Midbrain (tissue), 1 donor: ENCODE data around the gene CHST15.
"Not testable (repeated sequence)": the region's sequence is repeated elsewhere in the genome, so short reads cannot be mapped to it uniquely, and the experiment has no call there.

Experiments
- DNase-seq: peaks from one replicate; lab custom pipeline; 2025; lab: John Stamatoyannopoulos, UW

Gene CHST15

DNA sequence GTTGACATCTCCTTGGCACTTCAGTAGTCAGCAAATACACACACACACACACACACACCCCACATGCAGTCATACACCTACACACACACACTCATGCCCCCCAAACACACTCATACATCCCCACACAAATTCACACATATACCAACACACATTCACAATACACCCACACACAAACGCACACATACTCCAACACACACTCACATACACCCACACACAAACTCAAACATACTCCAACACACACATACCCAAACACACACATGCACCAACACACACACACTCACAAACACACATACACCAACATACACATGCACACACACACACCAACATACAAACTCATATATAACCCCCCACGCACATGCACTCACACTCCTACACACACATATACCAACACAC, 31.4 kb upstream of the CHST15 start:
- DNase-seq = no peak

DNA sequence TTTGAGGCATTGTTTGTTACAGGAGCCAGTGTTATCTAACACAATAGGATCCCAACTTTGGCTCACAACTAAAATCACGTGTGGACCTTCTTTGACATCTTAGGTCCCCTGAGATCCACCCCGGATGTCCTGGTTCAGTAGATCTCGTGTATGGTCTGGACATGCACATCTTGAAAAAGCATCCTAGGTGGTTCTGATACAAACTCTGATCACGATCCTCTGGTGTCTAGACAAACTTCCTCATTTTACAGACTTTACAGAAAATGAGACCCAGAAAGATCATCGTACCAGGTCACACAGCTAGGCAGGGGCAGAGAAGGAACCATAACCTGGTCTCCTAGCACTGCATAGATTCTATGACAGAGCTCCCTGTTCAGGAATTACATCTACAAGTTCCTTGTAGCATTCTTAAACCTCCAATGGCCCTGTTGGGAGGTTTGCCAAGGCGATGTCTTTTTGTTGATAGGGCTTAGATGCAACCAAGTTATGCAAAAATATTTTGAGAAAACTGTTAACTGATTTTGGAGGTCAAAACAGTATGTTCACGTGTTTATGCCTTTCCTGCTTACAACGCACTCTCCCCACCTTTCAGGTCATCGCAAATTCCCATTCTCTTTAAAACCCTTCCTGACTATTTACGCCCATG, 30.8 kb upstream of the CHST15 start:
- DNase-seq = no peak

DNA sequence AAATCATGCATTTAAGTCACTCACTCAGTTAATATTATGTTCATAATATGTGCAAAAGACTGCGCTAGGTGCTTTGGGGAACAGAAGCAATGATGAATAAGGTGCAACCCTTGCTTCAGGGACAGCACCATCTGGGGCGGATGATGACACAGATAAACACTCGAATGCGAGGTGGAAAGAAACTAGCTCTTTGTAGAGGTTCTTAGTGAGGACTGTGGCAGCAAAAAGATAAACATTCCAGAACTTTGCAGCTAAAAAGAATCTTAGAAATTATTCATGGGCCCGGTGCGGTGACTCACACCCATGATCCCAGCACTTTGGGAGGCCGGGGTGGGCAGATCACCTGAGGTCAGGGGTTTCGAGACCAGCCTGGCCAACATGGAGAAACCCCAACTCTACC, 29.8 kb upstream of the CHST15 start:
- DNase-seq = no peak

DNA sequence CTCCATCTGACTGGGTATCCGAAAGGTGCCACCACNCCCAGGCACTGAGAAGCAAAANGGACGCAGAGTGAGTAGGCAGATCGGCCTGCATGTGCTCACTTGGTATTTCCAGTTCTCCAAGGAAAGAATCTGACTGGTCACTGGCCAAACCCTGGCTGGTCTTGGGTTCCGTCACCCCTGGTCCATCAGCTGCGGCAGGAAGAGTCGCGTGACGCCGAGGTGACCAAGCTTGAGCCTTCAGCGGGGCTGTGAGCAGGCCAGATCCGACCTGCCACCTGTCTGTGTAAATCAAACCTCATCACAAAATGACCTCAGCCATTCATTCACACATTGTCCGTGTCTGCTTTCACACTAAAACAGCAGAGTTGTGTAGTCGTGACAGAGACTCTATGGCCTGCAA, 28.8 kb upstream of the CHST15 start:
- no peak for DNase-seq

DNA sequence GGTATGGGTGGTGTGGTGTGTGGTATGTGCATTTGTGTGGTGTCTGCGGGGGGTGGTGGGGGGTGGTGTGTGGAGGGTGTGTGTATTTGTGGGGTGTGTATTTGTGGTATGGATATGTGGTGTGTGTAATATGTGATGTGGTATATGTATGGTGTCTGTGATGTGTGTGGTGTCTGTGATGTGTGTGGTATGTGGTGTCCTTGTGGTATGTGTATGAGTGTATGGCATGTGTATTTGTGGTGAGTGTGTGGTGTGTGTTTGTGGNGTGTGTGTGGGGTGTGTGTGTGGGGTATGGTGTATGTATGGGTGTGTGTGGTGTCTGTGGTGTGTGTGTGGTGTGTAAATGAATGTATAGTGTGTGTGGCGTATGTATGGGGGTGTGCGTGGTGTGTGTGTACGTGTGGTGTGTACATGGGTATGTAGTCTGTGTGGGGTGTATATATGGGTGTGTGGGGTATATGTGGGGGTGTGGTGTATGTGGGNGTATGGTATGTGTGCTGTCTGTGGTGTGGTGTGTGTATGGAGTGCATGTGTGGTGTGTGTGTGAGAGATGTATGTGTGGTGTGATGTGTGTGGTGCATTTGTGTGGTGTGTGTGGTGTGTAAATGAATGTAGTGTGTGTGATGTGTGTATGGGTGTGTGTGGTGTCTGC, 27.1 kb upstream of the CHST15 start:
- DNase-seq = no peak

DNA sequence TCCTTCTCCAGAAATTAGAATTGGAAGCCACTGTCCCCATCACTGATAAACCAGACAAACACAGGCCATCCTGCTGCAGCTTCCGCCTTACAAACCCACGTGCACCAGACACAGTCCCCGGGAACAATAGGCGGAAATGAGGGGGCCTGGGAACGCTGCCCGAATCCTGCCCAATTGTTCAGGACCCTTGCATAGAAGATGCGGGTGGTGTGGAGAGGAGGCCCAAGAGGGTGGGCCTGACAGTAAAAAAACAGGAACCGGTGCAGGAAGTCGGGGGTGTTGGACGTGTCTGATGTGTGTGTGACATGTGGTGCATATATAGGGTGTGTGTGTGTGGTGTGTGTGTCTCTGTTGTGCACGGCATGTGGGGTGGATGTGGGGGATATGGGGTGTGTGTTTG, 26.5 kb upstream of the CHST15 start:
- DNase-seq = no peak

DNA sequence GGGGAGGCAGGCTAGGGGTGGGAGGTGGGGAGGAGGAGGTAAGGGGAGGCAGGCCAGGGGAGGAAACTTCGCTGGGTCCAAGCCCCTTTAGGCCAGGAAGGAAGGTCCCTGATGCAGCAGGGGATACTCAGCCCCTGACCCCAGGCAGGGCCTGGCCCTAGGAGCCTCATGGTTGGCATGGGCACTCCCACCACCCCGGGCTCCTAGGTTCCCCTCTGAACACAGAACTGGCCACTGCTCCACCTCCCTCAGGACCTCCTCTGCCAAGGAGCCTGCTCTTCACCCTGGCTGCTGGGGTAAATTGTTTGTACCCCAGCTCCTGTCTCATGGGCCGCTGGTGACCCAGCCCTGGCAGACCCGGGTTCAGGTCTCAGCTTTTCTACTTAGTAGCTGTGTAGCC, 25.8 kb upstream of the CHST15 start:
- no peak for DNase-seq

DNA sequence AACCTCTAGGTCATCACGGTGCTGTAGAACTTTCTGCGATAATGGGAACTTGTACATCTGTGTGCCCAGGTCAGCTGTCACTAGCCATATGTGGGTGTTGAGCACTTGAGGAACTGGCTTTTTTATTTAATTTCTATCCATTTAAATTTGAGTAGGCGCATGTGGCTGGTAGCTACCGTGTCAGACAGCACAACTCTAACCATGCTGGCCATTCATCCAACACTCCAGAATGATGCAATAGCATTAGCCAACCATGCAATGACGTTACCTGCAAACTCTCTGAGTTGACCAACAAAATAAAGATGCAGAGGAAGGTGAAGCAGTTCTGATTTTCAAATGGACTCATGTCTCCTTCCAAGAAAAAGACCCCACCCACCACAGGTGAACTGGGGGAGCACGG, 24.4 kb upstream of the CHST15 start:
- DNase-seq = no peak

DNA sequence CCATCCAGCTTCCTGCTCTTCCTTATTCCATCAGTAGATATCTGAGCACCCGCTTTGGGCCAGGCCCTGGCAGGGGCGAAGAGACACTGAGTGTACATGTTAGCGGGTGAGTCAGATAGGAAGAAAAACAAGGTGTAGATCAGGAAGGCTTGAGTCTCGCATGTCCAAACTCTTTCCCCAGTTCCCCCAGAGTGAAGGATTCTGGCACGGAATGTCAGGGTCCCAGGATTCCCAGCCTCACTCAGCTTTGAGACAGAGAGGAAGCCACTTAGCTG, 24.1 kb upstream of the CHST15 start:
- DNase-seq = no peak

DNA sequence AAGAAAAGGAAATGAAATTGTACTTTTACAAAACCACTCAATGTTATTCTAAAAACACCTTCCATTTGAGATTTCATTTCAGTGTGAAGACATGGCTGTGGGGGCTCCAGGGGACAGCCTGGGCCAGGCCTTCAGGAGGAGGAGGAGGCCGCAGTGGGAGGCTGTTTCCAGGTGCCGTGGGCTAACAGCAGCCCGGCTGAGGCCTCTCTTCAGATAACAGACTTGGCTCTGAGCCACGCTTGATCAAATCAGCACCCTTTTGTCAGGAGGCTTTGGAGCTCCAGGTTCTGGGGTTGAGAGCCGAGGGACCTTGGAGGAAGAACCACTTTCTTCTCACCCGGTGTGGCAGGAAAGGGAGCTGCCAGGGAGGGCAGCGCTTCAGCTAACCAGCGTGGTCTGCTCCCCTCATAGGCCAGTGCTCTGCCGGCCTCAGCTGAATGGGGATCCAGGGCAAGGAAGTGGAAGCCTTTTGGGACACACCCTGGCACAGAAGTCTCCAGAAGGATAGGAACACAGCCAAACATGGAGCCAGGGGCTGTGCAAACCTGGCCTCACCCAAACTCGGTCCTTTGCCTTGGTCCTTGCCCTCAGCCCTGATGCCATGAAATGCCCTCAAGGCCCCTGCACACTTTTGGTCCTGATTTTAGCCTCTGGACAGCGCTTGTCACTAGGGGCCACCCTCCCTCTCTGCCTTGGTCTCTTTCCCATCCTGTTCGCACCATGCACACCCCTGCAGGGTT, 23.5 kb upstream of the CHST15 start:
- no peak for DNase-seq

DNA sequence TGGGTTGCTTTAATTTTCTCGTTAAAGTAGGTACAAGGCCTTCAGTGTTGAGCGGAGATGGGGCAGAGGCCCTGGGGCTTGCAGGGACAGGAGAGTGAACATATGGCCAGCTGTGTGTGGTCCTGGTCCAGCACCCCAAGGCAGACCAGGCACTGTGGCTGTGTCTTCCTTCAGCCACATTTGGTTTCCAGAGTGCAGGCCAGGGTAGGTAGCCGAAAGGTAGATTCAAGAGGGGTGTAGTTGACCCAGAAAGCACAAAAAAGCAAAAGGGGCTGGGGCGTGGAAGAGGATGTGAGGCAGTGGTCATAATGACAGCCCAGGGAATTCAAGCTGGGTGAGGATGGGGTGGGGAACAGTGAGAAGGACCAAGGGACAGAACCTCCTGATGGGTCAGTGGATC, 21.3 kb upstream of the CHST15 start:
- DNase-seq = no peak

DNA sequence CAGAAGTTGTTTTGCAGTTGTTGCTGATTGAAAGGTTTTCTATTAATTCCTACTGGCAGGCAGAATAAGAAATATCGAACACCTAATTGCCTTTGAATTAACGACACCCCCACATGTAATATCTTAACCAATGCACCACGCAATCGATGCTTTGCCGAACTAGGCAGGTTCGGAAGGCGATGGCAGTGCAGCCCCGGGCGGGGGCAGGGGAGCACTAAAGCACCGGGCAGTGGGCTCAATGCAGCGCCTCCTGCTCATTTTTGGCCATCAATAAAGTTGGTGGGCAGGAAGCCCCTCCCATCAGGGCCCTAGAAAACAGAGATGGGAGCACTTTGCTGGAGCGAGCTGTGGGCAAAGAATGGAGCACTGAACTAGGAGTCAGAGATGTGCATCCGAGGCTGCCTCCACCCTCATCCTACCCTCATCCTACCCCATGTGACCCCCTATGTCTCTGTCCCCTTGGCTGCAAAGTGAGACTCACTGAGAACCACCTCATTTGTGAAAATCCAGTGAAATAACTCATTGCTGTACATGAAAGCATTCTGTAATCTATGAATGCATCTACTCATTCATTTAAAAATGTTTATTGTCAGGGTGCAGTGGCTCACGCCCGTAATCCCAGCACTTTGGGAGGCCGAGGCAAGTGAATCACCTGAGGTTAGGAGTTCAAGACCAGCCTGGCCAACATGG, 19.6 kb upstream of the CHST15 start:
- no peak for DNase-seq

DNA sequence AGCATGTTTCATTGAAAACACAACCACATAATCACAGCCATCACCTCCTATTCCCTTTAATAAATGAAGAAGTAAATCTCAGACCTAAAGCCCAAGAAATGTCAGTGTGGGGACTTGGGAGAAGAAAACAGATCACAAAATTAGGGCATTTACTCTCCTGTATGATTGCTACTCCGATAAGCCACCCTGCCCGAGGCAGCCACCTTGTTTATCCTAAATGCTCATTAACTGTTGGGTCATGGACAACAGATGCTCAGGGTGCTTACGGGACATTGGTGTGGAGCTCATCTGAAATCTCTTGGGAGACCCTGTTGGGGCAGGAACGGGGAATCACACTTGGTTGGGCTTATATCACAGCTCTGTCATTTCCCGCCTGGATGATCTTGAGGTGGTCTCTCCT, 17.5 kb upstream of the CHST15 start:
- DNase-seq = no peak

DNA sequence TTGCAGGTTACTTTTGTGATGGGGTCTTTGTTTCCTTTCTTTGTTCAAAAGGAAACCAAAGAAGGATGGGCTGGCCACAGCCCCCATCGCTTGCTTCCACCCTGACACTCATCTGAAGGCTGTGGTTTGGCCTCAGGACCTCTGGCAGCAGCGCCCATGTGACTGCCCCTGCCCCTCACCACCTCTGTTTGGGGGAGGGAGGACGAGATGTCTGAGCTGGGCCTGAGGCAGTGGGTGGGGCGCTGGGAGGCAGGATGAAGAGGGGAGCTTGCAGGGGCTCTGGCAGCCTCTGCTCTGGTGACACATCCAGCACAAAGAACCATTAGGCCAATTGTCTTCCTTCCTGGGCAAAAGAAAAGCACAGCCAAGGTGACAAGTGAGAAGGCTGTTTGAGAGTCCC, 15.9 kb upstream of the CHST15 start:
- no peak for DNase-seq

DNA sequence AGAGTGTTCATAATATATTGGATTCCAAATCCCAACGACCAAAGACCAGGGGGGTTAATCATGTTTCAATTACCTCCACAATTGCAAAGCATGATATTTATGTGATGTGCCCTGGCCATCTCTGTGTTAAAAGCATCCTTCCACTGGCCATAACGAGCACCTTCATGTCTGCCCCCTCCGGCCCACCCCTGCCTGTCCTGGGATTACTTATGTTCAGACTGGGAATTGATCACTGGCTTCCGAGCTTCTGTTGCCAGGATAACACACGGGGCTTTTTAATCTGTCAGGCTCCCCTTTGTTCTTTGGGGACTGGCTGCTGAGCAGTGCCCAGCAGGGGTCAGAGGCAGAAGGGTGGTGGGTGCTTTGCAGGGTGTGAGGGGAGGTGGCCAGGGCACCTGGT, 13.7 kb upstream of the CHST15 start:
- no peak for DNase-seq

DNA sequence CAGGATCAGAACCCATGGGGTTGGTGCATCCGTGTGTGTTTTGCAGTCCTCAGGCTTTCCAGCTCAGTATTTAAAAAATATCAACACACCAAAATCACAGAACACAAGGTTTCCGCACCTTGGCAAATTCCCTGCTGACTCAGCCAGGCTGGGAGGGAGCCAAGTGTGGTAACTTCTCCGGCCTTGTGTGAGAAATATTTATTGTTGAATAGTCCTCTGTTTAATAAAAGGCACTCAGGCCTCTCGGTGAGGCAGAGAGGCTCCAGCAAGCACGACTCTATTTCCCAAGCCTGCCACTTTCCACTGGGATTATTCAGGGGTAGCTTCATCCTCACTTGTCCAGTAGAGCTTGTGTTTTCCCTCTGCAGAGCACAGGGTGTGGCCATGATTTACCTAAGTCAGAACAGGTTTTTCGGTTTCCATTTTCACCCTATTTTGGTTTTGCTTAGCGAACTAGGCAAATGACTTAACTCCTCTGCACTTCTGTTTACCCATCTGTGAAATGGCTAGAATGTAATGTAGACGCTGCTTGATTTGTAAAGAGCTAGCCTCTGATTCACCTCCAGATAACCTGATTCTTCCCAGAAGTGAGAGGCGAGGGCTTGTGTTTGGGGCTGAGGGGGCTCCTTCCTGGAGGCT, 13.0 kb upstream of the CHST15 start:
- DNase-seq = peak; percentile 36

DNA sequence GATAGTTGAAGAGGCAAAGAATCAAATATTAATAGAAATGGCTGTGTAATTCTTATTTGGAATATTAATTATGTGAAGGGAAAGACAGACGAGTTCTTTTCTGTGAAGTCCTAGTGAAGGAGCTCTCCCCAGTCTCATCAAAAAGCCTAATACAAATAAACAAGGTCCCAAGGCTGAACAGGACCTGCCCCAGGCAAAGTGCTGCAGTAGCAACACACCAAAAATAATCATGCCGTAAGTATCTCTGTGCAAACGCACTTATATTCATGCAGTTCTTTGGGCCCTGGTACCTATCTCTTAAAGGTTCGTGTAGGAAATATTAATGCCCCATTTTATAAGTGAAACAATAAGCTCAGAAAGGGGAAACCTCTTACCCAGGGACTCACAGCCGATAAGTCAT, 12.2 kb upstream of the CHST15 start:
- peak; percentile 7 for DNase-seq

DNA sequence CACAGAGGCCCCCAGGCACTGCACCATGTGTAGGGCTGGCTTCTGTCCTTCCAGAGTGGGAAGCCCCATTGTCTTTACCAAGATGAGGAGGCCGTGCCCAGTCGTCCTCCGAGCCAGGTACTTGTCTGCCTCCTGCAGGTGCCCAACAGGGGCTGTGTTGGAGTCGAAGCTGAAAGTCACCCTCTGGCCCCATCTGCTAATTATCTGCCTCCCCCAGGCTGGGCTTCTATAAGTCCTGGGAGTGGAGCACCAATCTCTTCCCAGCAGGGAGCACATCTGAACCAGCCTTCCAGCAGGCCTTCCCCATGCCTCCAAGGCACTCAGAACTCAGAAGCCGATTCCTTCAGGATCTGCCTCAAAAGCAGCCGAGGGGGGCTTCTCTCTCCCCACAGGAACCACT, 11.6 kb upstream of the CHST15 start:
- no peak for DNase-seq

DNA sequence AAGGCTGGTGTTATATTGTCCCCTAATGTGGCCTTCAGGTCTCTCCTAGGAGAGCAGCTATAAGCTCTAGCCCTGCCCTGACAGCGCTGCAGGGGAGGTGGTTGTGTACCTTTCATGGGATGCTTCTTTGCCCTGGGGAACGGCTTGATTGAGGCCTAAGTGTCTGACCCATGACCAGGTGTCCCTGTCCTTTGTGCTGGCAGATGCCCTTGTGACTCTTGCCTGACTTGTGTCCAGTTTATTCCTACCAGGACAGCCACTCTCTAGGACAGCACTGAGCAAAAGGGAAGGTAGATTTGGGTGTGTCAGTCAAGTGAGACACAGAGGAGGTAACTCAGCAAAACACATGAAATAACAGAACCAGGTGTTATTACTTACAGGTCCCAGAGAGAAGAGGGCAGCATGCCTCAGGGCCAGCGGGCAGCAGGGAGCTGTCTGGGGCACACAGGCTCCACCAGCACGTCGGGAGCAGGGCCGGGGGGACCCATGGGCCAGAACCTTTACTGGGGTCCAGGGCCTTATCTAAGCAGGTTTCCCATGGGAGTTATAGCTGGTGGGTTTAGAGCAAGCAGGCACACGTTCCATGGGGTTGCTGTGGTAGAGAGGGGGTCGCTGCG, 10.7 kb upstream of the CHST15 start:
- no peak for DNase-seq

DNA sequence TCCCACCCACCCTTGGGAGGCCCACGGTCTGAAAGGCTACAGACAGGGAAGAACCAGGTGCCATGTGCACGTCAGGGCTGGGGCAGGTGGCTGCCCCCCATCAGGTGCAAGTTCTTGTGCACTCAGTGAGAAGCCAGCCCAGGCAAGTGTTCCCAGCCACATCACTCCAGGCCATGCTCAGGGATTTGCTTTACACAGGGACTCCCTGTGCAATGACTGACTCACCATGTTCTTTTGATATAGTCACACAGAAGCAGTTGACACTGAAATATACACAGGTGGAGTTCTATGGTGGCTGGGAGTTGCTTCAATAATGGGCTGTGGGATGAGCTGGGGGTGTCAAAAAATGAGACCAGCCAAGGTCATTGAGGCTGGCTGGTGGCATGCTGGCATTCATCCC, 8.0 kb upstream of the CHST15 start:
- no peak for DNase-seq

DNA sequence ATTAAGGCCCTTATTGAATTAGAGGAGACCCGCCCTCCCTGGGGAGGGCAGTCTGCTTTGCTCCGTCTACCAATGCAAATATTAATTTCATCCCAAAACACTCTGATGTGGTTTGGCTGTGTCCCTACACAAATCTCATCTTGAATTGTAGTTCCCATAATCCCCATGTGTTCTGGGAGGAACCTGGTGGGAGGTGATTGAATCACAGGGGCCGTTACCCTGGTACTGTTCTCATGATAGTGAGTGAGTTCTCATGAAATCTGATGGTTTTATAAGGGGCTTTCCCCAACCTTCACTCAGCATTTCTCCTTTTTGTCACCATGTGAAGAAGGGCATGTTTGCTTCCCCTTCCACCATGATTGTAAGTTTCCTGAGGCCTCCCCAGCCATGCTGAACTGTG, 7.3 kb upstream of the CHST15 start:
- DNase-seq = not testable (repeated sequence)

DNA sequence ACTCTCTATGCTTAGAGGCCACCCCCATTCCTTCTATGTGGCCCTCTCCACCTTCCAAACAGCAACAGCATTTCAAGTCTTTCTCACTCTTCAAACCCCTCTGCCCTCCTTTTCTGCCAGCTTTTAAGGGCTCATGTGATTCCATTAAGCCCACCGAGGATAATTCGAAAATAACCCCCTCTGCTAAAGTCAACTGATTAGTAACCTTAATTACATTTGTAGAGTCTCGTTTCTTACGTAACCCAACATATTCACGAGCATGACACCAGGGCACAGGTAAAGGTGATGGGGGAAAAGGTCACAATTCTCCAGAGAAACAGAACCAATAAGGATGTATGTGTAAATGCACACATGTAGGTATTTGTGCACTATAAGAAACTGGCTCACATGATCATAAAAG, 6.7 kb upstream of the CHST15 start:
- no peak for DNase-seq
